Lung (tissue), 12 donors: ENCODE data around the gene IRX4. TPM values are rescaled to one million over a fixed set of nuclear protein-coding genes. Genes with fewer than 3 reads are reported as not detected.

Experiments
- ATAC-seq: fragments of 200-7000 bp; cut with Tn5 transposase; one replicate; pipeline ENCODE4 v1.9.1; 2020; ENCODE audit warnings: moderate number of reproducible peaks; ENCODE audit not compliant: insufficient read depth, low FRiP score
- DNase-seq, 3 donors: peaks; one replicate each; pipeline ENCODE4 v3.0.0-alpha.2; 2013 to 2017
- H3K27ac ChIP-seq, 2 donors: one replicate each; pipeline ENCODE4 v1.5.1; 2013; ENCODE audit warnings: mild to moderate bottlenecking in 2 of 2, moderate library complexity in 2 of 2, control low read depth in 1 of 2, inconsistent platforms in 1 of 2, low read depth in 1 of 2, low read length in 1 of 2
- H3K27me3 ChIP-seq, 3 donors: one replicate each; pipeline ENCODE4 v1.5.1; 2013; ENCODE audit warnings: low read length in 2 of 3; ENCODE audit not compliant: control insufficient read depth in 3 of 3, insufficient read depth in 3 of 3
- H3K36me3 ChIP-seq, 4 donors: one replicate each; pipeline ENCODE4 v1.5.1; 2013; ENCODE audit warnings: low read length in 4 of 4, mild to moderate bottlenecking in 1 of 4, moderate library complexity in 1 of 4; ENCODE audit not compliant: control insufficient read depth in 4 of 4, insufficient read depth in 4 of 4
- H3K4me1 ChIP-seq, 5 donors: one replicate each; pipeline ENCODE4 v1.5.1; 2013; ENCODE audit warnings: low read length in 5 of 5, mild to moderate bottlenecking in 2 of 5, moderate library complexity in 1 of 5; ENCODE audit not compliant: control insufficient read depth in 5 of 5, insufficient read depth in 5 of 5
- H3K4me3 ChIP-seq: one replicate; pipeline ENCODE4 v1.5.1; 2013; ENCODE audit warnings: mild to moderate bottlenecking, control low read depth, moderate library complexity
- H3K9ac ChIP-seq, 2 donors: one replicate each; pipeline ENCODE4 v1.5.1; 2013; ENCODE audit warnings: low read length in 2 of 2, control low read depth in 1 of 2; ENCODE audit not compliant: insufficient read depth in 1 of 2
- H3K9me3 ChIP-seq, 4 donors: one replicate each; pipeline ENCODE4 v1.5.1; 2013; ENCODE audit warnings: low read length in 3 of 4, mild to moderate bottlenecking in 1 of 4, moderate library complexity in 1 of 4; ENCODE audit not compliant: control insufficient read depth in 4 of 4, insufficient read depth in 3 of 4
- CTCF ChIP-seq: IDR thresholded peaks from 2 replicates; pipeline ENCODE4 v1.5.1; 2012; ENCODE audit warnings: mild to moderate bottlenecking; ENCODE audit errors: control extremely low read depth, extremely low read depth
- WGBS, 2 donors: extraction: QIAGEN DNeasy Blood & Tissue Kit; methylation state at CpG; one replicate each; pipeline ENCODE4 v1.1.7; 2013; 5-methylcytosine and 5-hydroxymethylcytosine counted together
- polyA plus RNA-seq, 2 donors: library from polyadenylated mRNA; stranded (reverse); fragments of 200-250 nt; gene quantifications; one replicate each; pipeline ENCODE4 v1.2.1, GENCODE V29; 2013
- total RNA-seq, 2 donors: library from RNA; depleted of rRNA in 1 of 2; stranded (reverse); fragments of >200 nt in 1 of 2; gene quantifications; one replicate each; pipeline ENCODE4 v1.2.1, GENCODE V29; 2014 to 2021
- donor health status: control.
- donor health status: control.
- donor health status: Bipolar disorder and iron deficiency.
- donor health status: healthy.
- donor health status: DM: yes; HTN: yes; CAD: no.

IRX4 gene
- total and polyA plus RNA-seq, 4 donors = 0.02 TPM; not detected in 3

GRCh38 chr5:1838013-1838412 lies 44.7 kb downstream of the IRX4 start:
- Histone ChIP-seq H3K4me3 (no peak overlapping the region), H3K27me3 (peaks cover 0 to 51% (median 13%) of the 10 kb centered on the region in 3 donors), H3K4me1 (no peaks in the 10 kb centered on the region), H3K9ac (no peak overlapping the region), H3K36me3 (no peaks in the 10 kb centered on the region), H3K9me3 (no peaks in the 10 kb centered on the region), H3K27ac (no peak overlapping the region)
- DNase-seq = no peak
- WGBS, 2 donors = 80 to 81% methylated on average over 9 of the region's 9 CpGs
- TF ChIP-seq CTCF = no peak
- no peak for ATAC-seq

GRCh38 chr5:1836891-1837880 lies 45.5 kb downstream of the IRX4 start:
- Histone ChIP-seq H3K9me3 (no peaks in the 10 kb centered on the region), H3K9ac (no peak overlapping the region), H3K27me3 (peaks cover 0 to 48% (median 10%) of the 10 kb centered on the region in 3 donors), H3K4me3 (no peak overlapping the region), H3K4me1 (no peaks in the 10 kb centered on the region), H3K36me3 (no peaks in the 10 kb centered on the region), H3K27ac (peak overlapping the region in 1 of 2 donors; percentile 2)
- DNase-seq (no peak), ATAC-seq (no peak)
- WGBS, 2 donors = 73 to 82% methylated on average over 31 to 32 of the region's 32 CpGs
- TF ChIP-seq CTCF = no peak

GRCh38 chr5:1836176-1836890 lies 46.4 kb downstream of the IRX4 start:
- Histone ChIP-seq H3K36me3 (no peaks in the 10 kb centered on the region), H3K27ac (peak overlapping the region in 1 of 2 donors; percentile 2), H3K4me3 (no peak overlapping the region), H3K9ac (no peak overlapping the region), H3K27me3 (peaks cover 0 to 39% (median 12%) of the 10 kb centered on the region in 3 donors), H3K9me3 (no peaks in the 10 kb centered on the region), H3K4me1 (no peaks in the 10 kb centered on the region)
- ATAC-seq = no peak
- DNase-seq = no peak
- 60 to 66% methylated on average over 23 of the region's 23 CpGs for WGBS, 2 donors
- no peak for TF ChIP-seq CTCF
